Ramos (cell line): ENCODE data around the gene RPS26.
"Not testable (repeated sequence)": the region's sequence is repeated elsewhere in the genome, so short reads cannot be mapped to it uniquely, and the experiment has no call there.

ENCODE experiments used
- in situ Hi-C: fragments of 300-500 bp; cut with MboI; formaldehyde crosslinking; loops from one replicate; pipeline ENCODE4 v1.14.3; 2022; ENCODE audit warnings: low sequenced_read_pairs; ENCODE audit not compliant: unreplicated experiment

RPS26 gene

DNA sequence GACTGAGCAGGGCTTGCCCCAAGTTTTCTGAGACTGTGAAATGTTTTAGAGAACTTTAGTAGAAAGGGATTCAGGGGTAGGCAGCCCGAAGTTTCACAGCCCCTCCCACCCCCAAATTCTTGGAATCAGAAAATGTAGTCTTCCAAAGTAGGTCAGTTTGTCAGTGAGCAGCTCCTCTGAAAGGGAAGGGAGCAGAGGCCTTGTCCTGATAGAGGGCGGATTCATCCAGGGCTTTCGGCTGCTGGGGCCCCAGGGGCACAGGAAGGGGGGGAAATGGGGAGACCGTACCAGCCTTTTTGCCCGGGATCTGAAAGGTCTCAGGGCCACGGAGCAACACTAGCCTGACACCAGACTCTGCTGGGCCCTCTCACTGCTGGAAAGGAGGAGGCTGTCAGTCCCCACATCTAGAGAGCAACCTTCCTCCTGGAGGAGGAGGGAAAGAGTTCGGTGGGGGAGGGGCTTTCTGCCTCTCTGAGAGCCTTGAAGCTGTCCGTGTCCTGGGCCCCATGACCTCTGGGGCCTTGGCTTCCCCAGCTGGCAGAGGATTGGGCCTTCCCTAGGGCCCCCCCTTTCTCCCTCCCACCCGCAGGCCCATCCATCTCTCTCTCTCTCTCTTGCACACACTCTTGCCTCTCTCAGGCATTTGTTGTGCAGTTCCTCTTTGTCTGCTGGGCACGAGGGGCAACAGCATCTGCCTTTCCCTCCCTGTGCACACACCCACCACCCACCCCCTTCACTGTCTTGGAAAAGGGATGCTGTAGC is 21.1 kb upstream of the RPS26 start, which contains the start of gene IKZF4:
TSS of gene IKZF4 (plus strand) at position 621 of the 762 bp plus-strand sequence. CDS start 451 bp downstream, outside the sequence.
- in situ Hi-C loops, result no loop called here

DNA sequence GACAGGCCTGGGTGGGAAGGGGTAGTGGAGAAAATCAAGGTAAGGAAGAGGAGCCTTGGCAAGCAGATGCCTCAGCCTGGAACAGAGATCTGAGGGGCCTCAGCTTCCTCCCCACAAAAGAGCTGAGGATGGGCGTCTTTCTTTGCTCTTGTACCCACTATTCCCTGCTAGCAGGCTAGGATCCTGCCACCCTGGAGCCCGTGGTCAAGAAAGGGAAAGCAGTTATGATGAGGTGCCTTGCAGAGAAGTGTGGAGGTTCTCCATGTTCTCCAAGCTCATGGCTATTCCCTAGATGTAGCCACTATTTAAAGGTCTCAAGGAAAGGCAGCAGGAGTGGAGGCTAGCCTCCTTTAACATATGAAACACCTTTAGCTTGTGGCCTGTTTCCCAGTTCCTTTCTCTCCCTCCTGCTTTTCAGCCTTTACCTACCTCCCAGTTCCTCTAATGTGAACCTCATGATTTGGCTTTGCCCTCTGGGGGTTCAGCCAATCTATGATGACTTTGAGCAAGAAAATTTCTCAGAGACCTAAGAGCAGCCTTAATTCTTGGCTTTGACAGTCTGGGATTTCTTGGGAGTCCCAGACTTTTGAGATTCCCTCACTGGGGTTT is 19.7 kb upstream of the RPS26 start:
- in situ Hi-C loops, result no loop called here

DNA sequence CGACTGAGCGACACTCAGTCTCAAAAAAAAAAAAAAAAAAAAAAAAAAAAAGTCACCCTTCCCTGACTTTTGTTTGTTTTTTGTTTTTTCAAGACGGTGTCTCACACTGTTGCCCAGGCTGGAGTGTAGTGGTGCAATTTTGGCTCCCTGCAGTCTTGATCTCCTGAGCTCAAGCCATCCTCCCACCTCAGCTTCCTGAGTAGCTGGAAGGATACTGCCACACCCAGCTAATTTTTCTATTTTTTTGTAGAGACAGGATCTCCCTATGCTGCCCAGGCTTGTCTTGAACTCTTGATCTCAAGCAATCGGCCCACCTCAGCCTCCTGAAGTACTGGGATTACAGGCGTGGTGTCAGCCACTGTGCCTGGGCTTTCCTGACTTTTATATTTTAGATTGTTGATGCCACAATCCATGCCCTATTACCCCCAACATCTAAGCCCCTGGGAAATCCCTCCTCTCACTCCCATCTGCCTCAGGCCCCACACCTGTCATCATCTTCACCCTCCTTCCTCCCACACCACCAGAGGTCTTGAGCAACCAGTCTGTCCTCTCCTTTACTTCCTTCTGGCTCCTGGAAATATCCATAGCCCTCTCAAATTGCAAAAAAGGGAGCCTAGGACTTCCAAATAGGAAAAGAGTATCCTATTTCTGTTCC is 13.1 kb upstream of the RPS26 start:
- in situ Hi-C loops, result no loop called here

DNA sequence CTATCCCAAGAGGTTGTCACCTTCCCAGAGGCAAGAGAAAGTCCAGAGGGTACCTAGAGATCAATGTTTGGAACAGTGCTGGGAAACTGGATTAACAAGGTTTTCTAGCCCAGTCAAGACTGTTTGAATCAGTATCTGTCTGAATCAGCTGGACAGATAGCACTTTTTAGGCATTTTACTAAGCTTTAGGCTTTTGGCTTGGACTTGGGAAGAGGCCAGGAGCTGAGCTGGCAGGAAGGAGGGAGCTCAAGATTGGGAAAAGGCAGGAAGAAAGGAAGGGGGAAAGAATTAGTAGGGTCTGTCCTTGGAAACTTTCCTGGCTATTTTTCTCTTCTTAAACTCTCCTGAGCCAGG is 12.6 kb upstream of the RPS26 start:
- in situ Hi-C loops, result no loop called here

DNA sequence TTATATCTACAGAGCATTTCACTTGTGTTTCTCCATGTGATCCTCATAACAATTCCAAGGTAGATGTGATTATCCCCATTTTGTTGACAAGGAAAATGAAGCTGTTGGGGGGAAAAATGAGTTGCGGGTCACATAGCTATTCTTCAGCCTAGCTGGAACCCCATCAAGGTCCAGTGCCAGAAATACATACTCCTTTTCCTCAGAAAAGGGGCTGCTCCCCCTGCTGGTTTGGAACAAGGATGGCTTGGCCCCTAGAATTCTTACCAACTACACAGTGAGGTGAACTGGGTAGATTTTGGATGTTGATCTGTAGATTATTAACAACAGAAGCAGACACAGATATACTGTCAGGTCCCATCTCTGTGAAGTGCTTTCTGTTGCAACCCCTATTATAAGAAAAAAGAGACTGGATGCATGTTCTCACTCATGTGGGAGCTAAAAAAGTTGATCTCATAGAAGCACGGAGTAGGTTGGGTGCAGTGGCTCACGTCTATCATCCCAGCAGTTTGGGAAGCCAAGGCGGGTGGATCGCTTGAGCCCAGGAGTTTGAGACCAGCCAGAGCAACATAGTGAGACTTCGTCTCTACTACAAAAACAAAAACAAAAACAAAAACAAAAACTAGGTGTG is 11.9 kb upstream of the RPS26 start:
- in situ Hi-C loops, result loop anchor here (10.0 kb wide), 1 partner anchor 295 kb away; no protein-coding TSS in a partner anchor

DNA sequence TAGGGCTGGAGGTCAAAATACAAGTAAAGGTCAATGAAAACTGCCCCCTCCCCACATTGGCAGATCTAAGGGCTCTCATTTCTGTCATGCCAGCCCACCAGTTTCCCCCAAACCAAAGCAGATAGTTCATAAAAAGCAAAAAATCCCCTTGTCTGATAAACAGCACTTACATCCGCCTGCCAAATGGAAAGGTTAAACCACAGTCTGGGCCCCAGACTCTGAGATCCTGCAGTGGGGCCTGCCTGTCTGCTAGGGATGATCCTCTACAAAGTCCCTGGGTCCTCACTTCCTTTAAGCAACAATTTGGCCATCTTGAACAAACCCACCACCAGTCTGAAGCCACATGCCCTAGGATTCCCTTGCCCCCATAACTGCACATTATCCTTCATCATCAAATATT is 9.7 kb upstream of the RPS26 start:
- in situ Hi-C loops, result loop anchor here (10.0 kb wide), 1 partner anchor 297 kb away; no protein-coding TSS in a partner anchor

DNA sequence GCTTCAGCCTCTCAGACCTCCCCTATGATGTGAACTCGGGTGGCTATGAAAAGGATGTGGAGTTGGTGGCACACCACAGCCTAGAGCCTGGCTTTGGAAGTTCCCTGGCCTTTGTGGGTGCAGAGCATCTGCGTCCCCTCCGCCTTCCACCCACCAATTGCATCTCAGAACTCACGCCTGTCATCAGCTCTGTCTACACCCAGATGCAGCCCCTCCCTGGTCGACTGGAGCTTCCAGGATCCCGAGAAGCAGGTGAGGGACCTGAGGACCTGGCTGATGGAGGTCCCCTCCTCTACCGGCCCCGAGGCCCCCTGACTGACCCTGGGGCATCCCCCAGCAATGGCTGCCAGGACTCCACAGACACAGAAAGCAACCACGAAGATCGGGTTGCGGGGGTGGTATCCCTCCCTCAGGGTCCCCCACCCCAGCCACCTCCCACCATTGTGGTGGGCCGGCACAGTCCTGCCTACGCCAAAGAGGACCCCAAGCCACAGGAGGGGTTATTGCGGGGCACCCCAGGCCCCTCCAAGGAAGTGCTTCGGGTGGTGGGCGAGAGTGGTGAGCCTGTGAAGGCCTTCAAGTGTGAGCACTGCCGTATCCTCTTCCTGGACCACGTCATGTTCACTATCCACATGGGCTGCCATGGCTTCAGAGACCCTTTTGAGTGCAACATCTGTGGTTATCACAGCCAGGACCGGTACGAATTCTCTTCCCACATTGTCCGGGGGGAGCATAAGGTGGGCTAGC is 7.0 kb upstream of the RPS26 start:
- in situ Hi-C loops, result loop anchor here (10.0 kb wide), 1 partner anchor 300 kb away; no protein-coding TSS in a partner anchor

DNA sequence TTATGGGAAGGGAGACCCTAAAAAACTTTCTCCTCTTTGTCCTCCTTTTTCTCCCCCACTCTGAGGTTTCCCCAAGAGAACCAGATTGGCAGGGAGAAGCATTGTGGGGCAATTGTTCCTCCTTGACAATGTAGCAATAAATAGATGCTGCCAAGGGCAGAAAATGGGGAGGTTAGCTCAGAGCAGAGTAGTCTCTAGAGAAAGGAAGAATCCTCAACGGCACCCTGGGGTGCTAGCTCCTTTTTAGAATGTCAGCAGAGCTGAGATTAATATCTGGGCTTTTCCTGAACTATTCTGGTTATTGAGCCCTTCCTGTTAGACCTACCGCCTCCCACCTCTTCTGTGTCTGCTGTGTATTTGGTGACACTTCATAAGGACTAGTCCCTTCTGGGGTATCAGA is 4.6 kb upstream of the RPS26 start:
- in situ Hi-C loops, result loop anchor here (10.0 kb wide), 1 partner anchor 302 kb away; no protein-coding TSS in a partner anchor

DNA sequence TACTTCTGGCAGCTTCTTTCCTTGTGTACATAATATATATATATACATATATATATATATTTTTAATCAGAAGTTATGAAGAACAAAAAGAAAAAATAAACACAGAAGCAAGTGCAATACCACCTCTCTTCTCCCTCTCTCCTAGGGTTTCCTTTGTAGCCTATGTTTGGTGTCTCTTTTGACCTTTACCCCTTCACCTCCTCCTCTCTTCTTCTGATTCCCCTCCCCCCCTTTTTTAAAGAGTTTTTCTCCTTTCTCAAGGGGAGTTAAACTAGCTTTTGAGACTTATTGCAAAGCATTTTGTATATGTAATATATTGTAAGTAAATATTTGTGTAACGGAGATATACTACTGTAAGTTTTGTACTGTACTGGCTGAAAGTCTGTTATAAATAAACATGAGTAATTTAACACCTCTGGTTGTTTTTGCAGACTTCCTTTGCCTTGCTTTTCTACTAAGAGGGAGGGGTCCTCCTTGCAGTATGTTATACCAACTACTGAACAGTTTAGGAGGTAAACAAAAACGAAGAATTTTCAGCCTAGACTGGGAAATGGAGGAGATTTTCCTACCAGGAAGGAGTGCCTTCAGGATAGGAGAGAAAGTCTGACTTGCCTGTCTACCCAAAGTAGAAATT is 3.6 kb upstream of the RPS26 start:
- in situ Hi-C loops, result loop anchor here (10.0 kb wide), 1 partner anchor 303 kb away; no protein-coding TSS in a partner anchor

DNA sequence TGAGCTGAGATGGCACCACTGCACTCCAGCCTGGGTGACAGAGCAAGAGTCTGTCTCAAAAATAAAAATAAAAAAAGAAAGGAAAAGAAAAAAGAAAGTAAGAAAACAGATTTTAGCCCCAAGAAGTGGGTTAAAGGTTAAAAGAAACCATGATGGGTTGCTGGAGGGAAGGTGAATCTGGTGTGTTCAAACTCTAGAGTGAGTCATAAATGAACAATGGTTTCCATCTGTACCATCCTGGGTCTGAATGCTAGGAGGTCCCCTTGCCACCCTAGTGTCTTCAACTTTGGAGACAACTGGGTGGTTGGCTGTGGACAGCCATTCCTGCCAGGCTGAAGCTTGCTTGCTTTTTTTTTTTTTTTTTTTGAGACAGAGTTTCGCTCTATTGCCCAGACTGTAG is 1.6 kb upstream of the RPS26 start:
- in situ Hi-C loops, result no loop called here

DNA sequence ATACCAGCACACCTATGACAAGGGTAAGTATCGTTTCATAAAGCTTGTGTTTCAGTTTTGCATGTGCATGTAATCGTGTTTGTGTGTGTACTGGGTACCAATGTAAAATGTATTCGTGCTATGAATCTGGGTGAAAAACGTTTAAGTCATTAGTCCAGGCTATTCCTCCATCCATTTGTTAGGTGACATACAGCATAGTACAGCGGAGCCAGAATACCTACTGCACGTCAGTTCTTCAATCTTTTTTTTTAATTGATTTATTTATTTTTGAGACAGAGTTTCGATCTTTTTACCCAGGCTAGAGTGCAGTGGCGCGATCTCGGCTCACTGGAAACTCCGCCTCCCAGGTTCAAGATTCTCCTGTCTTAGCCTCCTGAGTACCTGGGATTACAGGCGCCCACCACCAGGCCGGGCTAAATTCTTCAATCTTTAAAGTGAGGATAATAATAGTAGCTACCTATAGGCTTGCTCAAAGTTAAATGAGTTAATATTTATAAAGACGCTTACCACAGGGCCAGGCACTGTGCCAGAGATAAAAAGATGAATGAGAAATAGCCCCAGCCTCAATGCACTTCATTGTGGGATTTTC is 661 bp upstream of the RPS26 start:
- in situ Hi-C loops, result no loop called here

DNA sequence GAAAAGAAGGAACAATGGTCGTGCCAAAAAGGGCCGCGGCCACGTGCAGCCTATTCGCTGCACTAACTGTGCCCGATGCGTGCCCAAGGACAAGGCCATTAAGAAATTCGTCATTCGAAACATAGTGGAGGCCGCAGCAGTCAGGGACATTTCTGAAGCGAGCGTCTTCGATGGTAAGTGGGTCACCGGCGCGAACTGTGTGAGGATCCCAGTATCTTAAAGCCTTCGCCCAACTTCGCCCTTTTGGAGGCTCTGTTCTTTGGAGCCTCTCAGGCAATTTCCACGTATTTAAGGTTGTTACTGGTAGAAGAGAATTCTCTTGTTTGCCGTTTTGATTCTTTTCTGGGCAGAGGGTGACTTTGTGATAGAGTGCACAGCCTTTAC is 704 bp downstream of the RPS26 start:
- in situ Hi-C loops, result not testable (repeated sequence)

DNA sequence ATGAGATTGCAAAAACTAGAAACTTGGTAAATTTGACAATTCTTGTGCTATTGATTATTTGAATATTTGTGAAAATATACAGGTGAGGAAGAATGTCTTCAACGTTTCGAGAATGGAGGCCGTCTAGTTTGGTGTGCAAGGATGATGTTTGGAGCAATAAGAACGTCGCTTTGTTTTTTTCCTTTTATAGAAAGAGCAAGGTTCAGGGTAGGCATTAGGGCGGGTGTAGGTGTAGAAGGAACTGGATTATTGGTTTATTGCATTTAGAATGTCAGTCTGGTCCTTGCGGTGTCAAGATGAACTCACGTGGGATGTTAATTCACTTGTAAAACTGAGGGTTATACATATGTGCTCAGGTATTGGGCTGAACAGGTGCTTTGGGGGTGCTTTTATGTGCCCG is 1.1 kb downstream of the RPS26 start:
- in situ Hi-C loops, result no loop called here

DNA sequence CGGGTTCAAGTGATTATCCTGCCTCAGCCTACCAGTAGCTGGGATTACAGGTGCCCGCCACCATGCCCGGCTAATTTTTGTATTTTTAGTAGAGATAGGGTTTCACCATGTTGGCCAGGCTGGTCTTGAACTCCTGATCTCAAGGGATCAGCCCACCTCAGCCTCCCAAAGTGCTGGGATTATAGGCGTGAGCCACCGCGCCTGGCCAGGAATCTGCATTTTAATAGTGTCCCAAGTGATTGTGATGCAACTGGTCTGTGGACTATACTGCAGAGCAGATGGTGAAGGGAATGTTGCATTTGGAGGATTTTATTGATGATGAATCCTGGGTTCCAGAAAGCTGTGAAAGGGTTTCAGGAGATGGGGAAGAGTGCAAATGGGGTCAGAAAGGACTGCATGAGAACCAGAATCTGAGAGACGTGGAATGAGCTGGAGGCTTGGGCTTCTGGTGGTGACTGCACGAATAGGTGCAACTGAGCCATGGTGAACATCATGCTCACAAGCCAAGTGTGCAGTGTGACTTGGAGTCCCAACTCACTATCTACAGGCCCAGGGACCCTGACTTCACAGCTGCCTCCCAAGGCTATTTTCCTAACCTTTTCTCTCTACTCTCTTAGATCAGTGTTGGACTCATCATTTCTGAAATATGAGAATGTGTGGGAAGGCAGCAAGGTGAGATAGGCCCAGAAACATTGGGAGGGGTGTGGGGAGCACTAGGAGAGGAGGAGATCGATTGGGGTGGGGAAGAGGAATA is 4.5 kb downstream of the RPS26 start:
- in situ Hi-C loops, result no loop called here

DNA sequence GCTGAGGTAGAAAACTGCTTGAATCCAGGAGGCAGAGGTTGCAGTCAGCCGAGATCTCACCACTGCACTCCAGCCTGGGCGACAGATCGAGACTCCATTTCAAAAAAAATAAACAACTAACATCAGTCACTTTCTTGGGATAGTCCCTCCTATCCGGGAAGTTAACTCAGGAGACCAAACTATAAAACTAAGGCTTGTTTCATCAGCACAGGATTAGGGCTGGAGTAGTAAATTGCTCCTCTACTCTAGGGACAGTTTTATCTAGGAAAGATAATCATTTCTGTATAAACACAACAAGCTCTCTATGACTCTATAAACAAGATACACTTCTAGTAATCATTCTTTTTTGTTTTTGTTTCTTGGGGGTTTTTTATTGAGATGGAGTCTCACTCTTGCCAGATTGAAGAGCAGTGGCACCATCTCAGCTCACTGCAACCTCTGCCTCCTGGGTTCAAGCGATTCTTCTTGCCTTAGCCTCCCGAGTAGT is 11.7 kb downstream of the RPS26 start:
- in situ Hi-C loops, result no loop called here

DNA sequence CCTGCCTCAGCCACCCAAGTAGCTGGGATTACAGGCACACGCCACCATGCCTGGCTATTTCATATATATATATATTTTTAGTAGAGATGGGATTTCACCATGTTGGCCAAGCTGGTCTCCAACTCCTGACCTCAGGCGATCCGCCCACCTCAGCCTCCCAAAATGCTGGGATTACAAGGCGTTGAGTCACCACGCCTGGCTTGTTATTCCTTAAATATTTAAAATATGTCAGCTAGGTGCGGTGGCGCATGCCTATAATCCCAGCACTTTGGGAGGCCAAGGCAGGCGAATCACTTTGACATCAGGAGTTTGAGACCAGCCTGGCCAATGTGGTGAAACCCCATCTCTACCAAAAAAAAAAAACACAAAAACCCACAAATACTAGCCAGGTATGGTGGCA is 18.2 kb downstream of the RPS26 start:
- in situ Hi-C loops, result not testable (repeated sequence)

DNA sequence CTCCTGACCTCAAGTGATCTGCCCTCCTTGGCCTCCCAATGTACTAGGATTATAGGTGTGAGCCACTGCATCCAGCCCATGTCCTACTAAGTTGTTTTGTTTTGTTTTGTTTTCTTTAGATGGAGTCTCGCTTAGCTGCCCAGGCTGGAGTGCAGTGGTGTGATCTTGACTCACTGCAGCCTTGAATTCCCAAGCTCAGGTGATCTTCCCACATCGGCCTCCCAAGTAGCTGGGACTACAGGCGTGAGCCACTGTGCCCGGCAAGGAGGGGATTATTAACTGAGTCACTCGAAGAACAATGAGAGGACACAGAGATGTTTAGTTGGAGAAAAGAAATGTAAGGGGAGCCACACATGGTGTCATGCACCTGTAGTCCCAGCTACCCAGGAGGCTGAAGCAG is 20.3 kb downstream of the RPS26 start:
- in situ Hi-C loops, result no loop called here

DNA sequence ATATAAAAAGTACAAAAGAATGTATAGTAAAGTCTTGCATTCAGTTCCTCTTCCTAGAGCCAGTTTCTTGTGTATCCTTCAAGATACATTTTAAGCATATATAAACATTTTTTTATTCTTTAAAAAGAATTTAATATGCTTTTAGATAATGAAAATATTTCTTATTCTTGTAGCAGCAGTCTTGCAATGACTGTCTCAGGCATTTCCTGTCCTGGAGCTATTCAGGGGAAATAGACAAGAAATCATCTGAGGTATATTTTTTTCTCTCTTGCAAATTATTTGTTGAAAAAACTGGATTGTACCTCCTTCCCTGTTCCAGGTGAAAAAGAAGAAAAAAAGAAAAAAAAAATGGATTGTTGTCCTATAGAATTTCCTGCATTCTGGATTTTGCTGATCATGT is 21.3 kb downstream of the RPS26 start:
- in situ Hi-C loops, result no loop called here
